ENCODE results near the gene LZTS3. TPM values are rescaled to one million over a fixed set of nuclear protein-coding genes. Genes with fewer than 3 reads are reported as not detected.

Gene LZTS3
- total and polyA plus RNA-seq, 8 donors, result 7.1 to 21.0 (median 9.4) TPM

- DNase-seq (no peak), ATAC-seq (no peak)
- H3K4me3 ChIP-seq, result no peak overlapping the region
- H3K36me3 ChIP-seq, result no peaks in the 10 kb centered on the region
- no peak overlapping the region for H3K27ac ChIP-seq
- TF ChIP-seq CTCF (IDR thresholded peaks at IDR 0.05), result no peak
- H3K9me3 ChIP-seq, result no peaks in the 10 kb centered on the region
- H3K27me3 ChIP-seq, result peaks cover 0 to 35% of the 10 kb centered on the region in 2 donors
- peaks cover 0 to 19% of the 10 kb centered on the region in 2 donors for H3K4me1 ChIP-seq
- intact Hi-C loops (cut with DNase I), result no loop called here
Observed at GRCh38 chr20:3164043-3164762, 9.1 kb downstream of the LZTS3 start.

GRCh38 chr20:3163099-3164042 is 10.0 kb downstream of the LZTS3 start:
- ATAC-seq (no peak), DNase-seq (no peak)
- Histone ChIP-seq H3K27ac (no peak overlapping the region), H3K27me3 (peaks cover 0 to 26% of the 10 kb centered on the region in 2 donors), H3K9me3 (no peaks in the 10 kb centered on the region), H3K4me1 (peaks cover 6 to 26% of the 10 kb centered on the region in 2 donors), H3K4me3 (no peak overlapping the region), H3K36me3 (no peaks in the 10 kb centered on the region)
- no peak for TF ChIP-seq CTCF (IDR thresholded peaks at IDR 0.05)
- intact Hi-C loops (cut with DNase I), result no loop called here

GRCh38 chr20:3162080-3162611 is 11.2 kb downstream of the LZTS3 start:
- no peak for TF ChIP-seq CTCF (IDR thresholded peaks at IDR 0.05)

GRCh38 chr20:3161316-3162079 is 11.9 kb downstream of the LZTS3 start:
- intact Hi-C loops (cut with DNase I), result no loop called here
- no peak for ATAC-seq

More at GRCh38 chr20:3162080-3162611, 11.2 kb downstream of the LZTS3 start:
- H3K9me3 ChIP-seq, result no peaks in the 10 kb centered on the region
- intact Hi-C loops (cut with DNase I), result no loop called here
- peaks cover 0 to 14% of the 10 kb centered on the region in 2 donors for H3K27me3 ChIP-seq
- no peak for ATAC-seq
- H3K4me1 ChIP-seq, result peaks cover 15 to 38% of the 10 kb centered on the region in 2 donors
- H3K27ac ChIP-seq, result no peak overlapping the region
- H3K4me3 ChIP-seq, result no peak overlapping the region
- DNase-seq, result no peak
- H3K36me3 ChIP-seq, result no peaks in the 10 kb centered on the region

More at GRCh38 chr20:3161316-3162079, 11.9 kb downstream of the LZTS3 start:
- peaks cover 0 to 8% of the 10 kb centered on the region in 2 donors for H3K27me3 ChIP-seq
- no peaks in the 10 kb centered on the region for H3K36me3 ChIP-seq
- no peak for DNase-seq
- H3K27ac ChIP-seq, result no peak overlapping the region
- H3K4me3 ChIP-seq, result no peak overlapping the region
- no peak for TF ChIP-seq CTCF (IDR thresholded peaks at IDR 0.05)
- H3K9me3 ChIP-seq, result no peaks in the 10 kb centered on the region
- H3K4me1 ChIP-seq, result peaks cover 15 to 45% of the 10 kb centered on the region in 2 donors

All from left lung (tissue), 10 donors.